Activated CD4-positive, alpha-beta T cell treated with anti-CD3 and anti-CD28 coated beads for 1 hour (primary cell): ENCODE measurements around the gene OR4C15.

Experiments used
- DNase-seq: peaks from one replicate; pipeline ENCODE4 v3.0.0-alpha.2; 2020

Gene OR4C15

DNA sequence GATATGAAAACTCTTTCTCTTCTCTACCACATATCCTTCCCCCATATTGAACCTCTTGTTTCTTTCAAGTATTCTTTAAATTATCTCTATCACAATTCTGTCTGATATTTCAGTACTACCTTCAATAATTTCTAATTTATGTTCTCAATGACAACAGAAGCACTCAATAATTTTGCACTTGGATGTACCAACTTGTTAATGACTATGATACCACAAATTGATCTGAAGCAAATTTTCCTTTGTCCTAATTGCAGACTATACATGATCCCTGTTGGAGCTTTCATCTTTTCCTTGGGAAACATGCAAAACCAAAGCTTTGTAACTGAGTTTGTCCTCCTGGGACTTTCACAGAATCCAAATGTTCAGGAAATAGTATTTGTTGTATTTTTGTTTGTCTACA, at the start of gene OR4C15:
OR4C15 (plus strand) TSS at position 301 of the 400 bp plus-strand sequence; CDS start at position 301, 0 bp downstream.
- no peak for DNase-seq

GRCh38 chr11:55571828-55572227, 17.6 kb downstream of the OR4C15 start, which contains the start of gene OR4C16:
Gene OR4C16, plus strand, starts transcription at chr11:55572128. Its CDS starts 0 bp downstream, at chr11:55572128.
- DNase-seq, result no peak

DNA sequence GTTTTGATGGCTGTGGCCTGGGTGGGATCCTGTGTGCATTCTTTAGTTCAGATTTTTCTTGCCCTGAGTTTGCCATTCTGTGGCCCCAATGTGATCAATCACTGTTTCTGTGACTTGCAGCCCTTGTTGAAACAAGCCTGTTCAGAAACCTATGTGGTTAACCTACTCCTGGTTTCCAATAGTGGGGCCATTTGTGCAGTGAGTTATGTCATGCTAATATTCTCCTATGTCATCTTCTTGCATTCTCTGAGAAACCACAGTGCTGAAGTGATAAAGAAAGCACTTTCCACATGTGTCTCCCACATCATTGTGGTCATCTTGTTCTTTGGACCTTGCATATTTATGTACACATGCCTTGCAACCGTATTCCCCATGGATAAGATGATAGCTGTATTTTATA, 18.3 kb downstream of the OR4C15 start:
- DNase-seq, result no peak
